Thyroid gland (tissue), 4 donors: ENCODE results near the gene ADCY3. TPM values are rescaled to one million over a fixed set of nuclear protein-coding genes. Genes with fewer than 3 reads are reported as not detected.

Experiments used
- DNase-seq, 2 donors: peaks; one replicate each; pipeline ENCODE4 v3.0.0-alpha.2; 2019
- H3K27ac ChIP-seq, 3 donors: fragments of 200-600 bp; sonication (generic); 1 replicate in 2 of 3; 2 replicates in 1 of 3; pipeline ENCODE4 v1.5.1; 2016 to 2019; ENCODE audit warnings: mild to moderate bottlenecking in 1 of 3, moderate library complexity in 1 of 3
- H3K27me3 ChIP-seq: fragments of 200-600 bp; sonication (generic); one replicate; pipeline ENCODE4 v1.5.1; 2019
- H3K36me3 ChIP-seq, 2 donors: fragments of 200-600 bp; sonication (generic); one replicate each; pipeline ENCODE4 v1.5.1; 2016 to 2019
- H3K4me1 ChIP-seq, 2 donors: fragments of 200-600 bp; sonication (generic); one replicate each; pipeline ENCODE4 v1.5.1; 2017 to 2019
- H3K4me3 ChIP-seq, 3 donors: fragments of 200-600 bp; sonication (generic); replicated peaks in 1 of 3; 1 replicate in 2 of 3; 2 replicates in 1 of 3; pipeline ENCODE4 v1.5.1; 2016; ENCODE audit warnings: mild to moderate bottlenecking in 1 of 3
- H3K9me3 ChIP-seq: fragments of 200-600 bp; sonication (generic); one replicate; pipeline ENCODE4 v1.5.1; 2017
- CTCF ChIP-seq, 6 experiments: fragments of 200-600 bp in 3 of 6; fragments of 450-650 bp in 3 of 6; sonication (generic) in 3 of 6; IDR thresholded peaks; one replicate each; pipeline ENCODE4 v1.5.1; 2016 to 2019; ENCODE audit warnings: antibody characterized with exemption in 6 of 6, mild to moderate bottlenecking in 2 of 6, inconsistent platforms in 1 of 6, moderate library complexity in 1 of 6
- POLR2A ChIP-seq, 2 donors: fragments of 450-650 bp; IDR thresholded peaks; one replicate each; pipeline ENCODE4 v1.6.1; 2017; ENCODE audit warnings: antibody characterized with exemption in 2 of 2, mild to moderate bottlenecking in 2 of 2, moderate library complexity in 1 of 2
- WGBS, 2 donors: methylation state at CpG; one replicate each; pipeline ENCODE4 v1.1.5; 2017; 5-methylcytosine and 5-hydroxymethylcytosine counted together
- intact Hi-C: fragments of 100-400 bp; cut with DNase I; formaldehyde crosslinking; loops from one replicate; pipeline ENCODE4 v1.15.1; 2023
- total RNA-seq, 4 donors: library from RNA; depleted of rRNA; stranded (reverse); fragments of >200 nt; gene quantifications; one replicate each; pipeline ENCODE4 v1.2.3, GENCODE V29; 2016

ADCY3 gene
- total RNA-seq, 4 donors from 2014 or later = 17.5 to 38.7 (median 29.2) TPM

- H3K9me3 ChIP-seq = no peaks in the 10 kb centered on the region
- H3K4me1 ChIP-seq = peaks cover 0 to 18% of the 10 kb centered on the region in 2 donors
- H3K4me3 ChIP-seq = no peak overlapping the region
- intact Hi-C loops = no loop called here
- no peak for DNase-seq
- H3K27me3 ChIP-seq = no peaks in the 10 kb centered on the region
- WGBS, 2 donors = 93 to 96% methylated on average over 12 to 13 of the region's 13 CpGs
- H3K27ac ChIP-seq = no peak overlapping the region
- TF ChIP-seq POLR2A (IDR thresholded peaks at IDR 0.05) (no peak), CTCF (IDR thresholded peaks at IDR 0.05) (no peak)
- H3K36me3 ChIP-seq = no peaks in the 10 kb centered on the region
Observed at GRCh38 chr2:24858996-24859395, 61.0 kb downstream of the ADCY3 start.

- no peak for TF ChIP-seq POLR2A (IDR thresholded peaks at IDR 0.05)
- TF ChIP-seq CTCF (IDR thresholded peaks at IDR 0.05) = no peak
- Histone ChIP-seq H3K4me1 (peaks cover 0 to 18% of the 10 kb centered on the region in 2 donors), H3K27me3 (no peaks in the 10 kb centered on the region), H3K36me3 (no peaks in the 10 kb centered on the region), H3K27ac (no peak overlapping the region), H3K9me3 (no peaks in the 10 kb centered on the region), H3K4me3 (no peak overlapping the region)
- no peak for DNase-seq
- WGBS, 2 donors = 91 to 92% methylated on average over 6 of the region's 6 CpGs
- intact Hi-C loops = no loop called here
Observed at GRCh38 chr2:24857746-24858145, 62.3 kb downstream of the ADCY3 start.

- DNase-seq = no peak
- Histone ChIP-seq H3K4me1 (peaks cover 6 to 26% of the 10 kb centered on the region in 2 donors), H3K4me3 (no peak overlapping the region), H3K27ac (peak overlapping the region in 2 of 3 donors; percentile 28 to 65), H3K27me3 (no peaks in the 10 kb centered on the region), H3K9me3 (no peaks in the 10 kb centered on the region), H3K36me3 (no peaks in the 10 kb centered on the region)
- WGBS, 2 donors = 74 to 83% methylated on average over 3 to 5 of the region's 5 CpGs
- no peak for TF ChIP-seq POLR2A (IDR thresholded peaks at IDR 0.05)
- no peak for TF ChIP-seq CTCF (IDR thresholded peaks at IDR 0.05)
- intact Hi-C loops = no loop called here
Observed at GRCh38 chr2:24856791-24857211, 63.2 kb downstream of the ADCY3 start.

- Histone ChIP-seq H3K27ac (peak overlapping the region; percentile 19 to 65 (median 47)), H3K4me3 (no peak overlapping the region), H3K36me3 (no peaks in the 10 kb centered on the region), H3K9me3 (no peaks in the 10 kb centered on the region), H3K4me1 (peaks cover 6 to 26% of the 10 kb centered on the region in 2 donors), H3K27me3 (no peaks in the 10 kb centered on the region)
- DNase-seq = peak in 1 of 2 donors; percentile 14
- TF ChIP-seq POLR2A (IDR thresholded peaks at IDR 0.05) = no peak
- no peak for TF ChIP-seq CTCF (IDR thresholded peaks at IDR 0.05)
- WGBS, 2 donors = 88 to 95% methylated on average over 4 of the region's 4 CpGs
- intact Hi-C loops = no loop called here
Observed at GRCh38 chr2:24855726-24856125, 64.3 kb downstream of the ADCY3 start.

- TF ChIP-seq POLR2A (IDR thresholded peaks at IDR 0.05) (no peak), CTCF (IDR thresholded peaks at IDR 0.05) (no peak)
- H3K36me3 ChIP-seq = no peaks in the 10 kb centered on the region
- no peaks in the 10 kb centered on the region for H3K27me3 ChIP-seq
- no peaks in the 10 kb centered on the region for H3K9me3 ChIP-seq
- intact Hi-C loops = no loop called here
- DNase-seq = no peak
- no peak overlapping the region for H3K4me3 ChIP-seq
- H3K4me1 ChIP-seq = peaks cover 6 to 26% of the 10 kb centered on the region in 2 donors
- H3K27ac ChIP-seq = peak overlapping the region in 2 of 3 donors; percentile 47 to 65
- 79 to 80% methylated on average over 8 of the region's 8 CpGs for WGBS, 2 donors
Observed at GRCh38 chr2:24855022-24855622, 64.9 kb downstream of the ADCY3 start.
